ENCODE measurements around the gene NEUROD4. TPM values are rescaled to one million over a fixed set of nuclear protein-coding genes. Genes with fewer than 3 reads are reported as not detected.

NEUROD4 gene
- polyA plus RNA-seq, 1 donor (not counting 4 experiments of a cell fraction or from before 2014, with no cell fraction given): not detected

GRCh38 chr12:55025508-55025907 is 5.7 kb downstream of the NEUROD4 start:
- dilution Hi-C loops (cut with MboI; ENCODE audit: extremely low pct_ligation_motif_present, low sequenced_read_pairs): no loop called here
- Histone ChIP-seq H3K79me2 (ENCODE audit: control insufficient read depth, insufficient read depth, low read length) (no peaks in the 10 kb centered on the region), H3K4me1 (ENCODE audit: control insufficient read depth, extremely low read depth, insufficient read depth, low read length) (no peaks in the 10 kb centered on the region), H3K36me3 (ENCODE audit: control insufficient read depth in 2 of 2, extremely low read depth in 1 of 2, insufficient read depth in 2 of 2, low read length in 2 of 2) (no peaks in the 10 kb centered on the region), H3K27ac (ENCODE audit: control insufficient read depth, insufficient read depth, low read length) (no peak overlapping the region), H3K9me1 (ENCODE audit: control insufficient read depth, extremely low read depth, insufficient read depth, low read length) (no peaks in the 10 kb centered on the region), H3K9me3 (ENCODE audit: control insufficient read depth, low read depth, low read length) (no peaks in the 10 kb centered on the region), H2AFZ (ENCODE audit: control insufficient read depth, low read length) (no peak overlapping the region), H3K27me3 (ENCODE audit: control insufficient read depth, extremely low read depth, insufficient read depth, low read length) (no peaks in the 10 kb centered on the region), H3K4me3 (ENCODE audit: control insufficient read depth in 2 of 3, extremely low read depth in 1 of 3, insufficient read depth in 2 of 3, low read depth in 1 of 3, low read length in 3 of 3) (no peak overlapping the region), H4K20me1 (ENCODE audit: control insufficient read depth, extremely low read depth, insufficient read depth, low read length) (no peaks in the 10 kb centered on the region), H3K9ac (ENCODE audit: control insufficient read depth, extremely low read depth, insufficient read depth, low read length) (no peak overlapping the region), H3K4me2 (ENCODE audit: control insufficient read depth, extremely low read depth, insufficient read depth, low read depth, low read length) (no peak overlapping the region)
- FAIRE-seq: no peak
- TF ChIP-seq CTCF (optimal IDR thresholded peaks at IDR 0.05 in 1 of 3, IDR thresholded peaks at IDR 0.05 in 1 of 3, conservative IDR thresholded peaks at IDR 0.05 in 1 of 3; ENCODE audit: extremely low read depth in 1 of 3, insufficient read depth in 2 of 3, low read length in 3 of 3) (no peak), EZH2 (IDR thresholded peaks at IDR 0.05; ENCODE audit: low read length) (no peak)
- DNase-seq (ENCODE audit: low read depth, low spot score): no peak

GRCh38 chr12:55034218-55034617 is 14.4 kb downstream of the NEUROD4 start:
- Histone ChIP-seq H3K9me3 (ENCODE audit: control insufficient read depth, low read depth, low read length) (no peaks in the 10 kb centered on the region), H3K4me3 (ENCODE audit: control insufficient read depth in 2 of 3, extremely low read depth in 1 of 3, insufficient read depth in 2 of 3, low read depth in 1 of 3, low read length in 3 of 3) (no peak overlapping the region), H3K27me3 (ENCODE audit: control insufficient read depth, extremely low read depth, insufficient read depth, low read length) (no peaks in the 10 kb centered on the region), H4K20me1 (ENCODE audit: control insufficient read depth, extremely low read depth, insufficient read depth, low read length) (no peaks in the 10 kb centered on the region), H3K4me1 (ENCODE audit: control insufficient read depth, extremely low read depth, insufficient read depth, low read length) (no peaks in the 10 kb centered on the region), H3K4me2 (ENCODE audit: control insufficient read depth, extremely low read depth, insufficient read depth, low read depth, low read length) (no peak overlapping the region), H3K9ac (ENCODE audit: control insufficient read depth, extremely low read depth, insufficient read depth, low read length) (no peak overlapping the region), H3K79me2 (ENCODE audit: control insufficient read depth, insufficient read depth, low read length) (no peaks in the 10 kb centered on the region), H3K27ac (ENCODE audit: control insufficient read depth, insufficient read depth, low read length) (no peak overlapping the region), H3K9me1 (ENCODE audit: control insufficient read depth, extremely low read depth, insufficient read depth, low read length) (no peaks in the 10 kb centered on the region), H2AFZ (ENCODE audit: control insufficient read depth, low read length) (no peak overlapping the region), H3K36me3 (ENCODE audit: control insufficient read depth in 2 of 2, extremely low read depth in 1 of 2, insufficient read depth in 2 of 2, low read length in 2 of 2) (no peaks in the 10 kb centered on the region)
- no peak for TF ChIP-seq EZH2 (IDR thresholded peaks at IDR 0.05; ENCODE audit: low read length)
- TF ChIP-seq CTCF (optimal IDR thresholded peaks at IDR 0.05 in 1 of 3, IDR thresholded peaks at IDR 0.05 in 1 of 3, conservative IDR thresholded peaks at IDR 0.05 in 1 of 3; ENCODE audit: extremely low read depth in 1 of 3, insufficient read depth in 2 of 3, low read length in 3 of 3): no peak
- DNase-seq (ENCODE audit: low read depth, low spot score) (no peak), FAIRE-seq (no peak)
- dilution Hi-C loops (cut with MboI; ENCODE audit: extremely low pct_ligation_motif_present, low sequenced_read_pairs): no loop called here
